RWPE2 (cell line): ENCODE measurements around the gene MDM4.
A peak's percentile ranks its signal among the peaks of the same experiment; 100 is the strongest.

Source experiments
- ATAC-seq: fragments of 200-7000 bp; cut with Tn5 transposase; 3 replicates; pipeline ENCODE4 v1.9.1; 2021; ENCODE audit warnings: low read depth
- DNase-seq: peaks from one replicate; pipeline ENCODE4 v3.0.0-alpha.2; 2020; ENCODE audit warnings: low spot score
- H3K27ac ChIP-seq: fragments of 450-650 bp; 2 replicates; pipeline ENCODE4 v1.5.1; 2017; ENCODE audit warnings: mild to moderate bottlenecking; ENCODE audit not compliant: poor library complexity, severe bottlenecking
- H3K27me3 ChIP-seq: fragments of 250-450 bp; sonication (Bioruptor Pico); 2 replicates; pipeline ENCODE4 v1.5.1; 2021; ENCODE audit warnings: mild to moderate bottlenecking, moderate library complexity; ENCODE audit not compliant: insufficient read depth, poor library complexity, severe bottlenecking
- H3K36me3 ChIP-seq: fragments of 250-450 bp; sonication (Bioruptor Pico); 2 replicates; pipeline ENCODE4 v1.5.1; 2020; ENCODE audit warnings: low read depth, mild to moderate bottlenecking, moderate library complexity
- H3K4me1 ChIP-seq: fragments of 250-450 bp; sonication (Bioruptor Pico); 2 replicates; pipeline ENCODE4 v1.5.1; 2021; ENCODE audit warnings: mild to moderate bottlenecking, moderate library complexity; ENCODE audit not compliant: insufficient read depth, poor library complexity, severe bottlenecking
- H3K4me3 ChIP-seq: fragments of 250-450 bp; sonication (Bioruptor Pico); 2 replicates; pipeline ENCODE4 v1.5.1; 2021; ENCODE audit warnings: mild to moderate bottlenecking, moderate library complexity; ENCODE audit not compliant: severe bottlenecking
- H3K9me3 ChIP-seq: fragments of 250-450 bp; sonication (Bioruptor Pico); 2 replicates; pipeline ENCODE4 v1.5.1; 2021; ENCODE audit warnings: mild to moderate bottlenecking, moderate library complexity; ENCODE audit not compliant: severe bottlenecking
- CTCF ChIP-seq: fragments of 450-650 bp; IDR thresholded peaks from one replicate; pipeline ENCODE4 v1.5.1; 2017; ENCODE audit warnings: mild to moderate bottlenecking, moderate library complexity; ENCODE audit not compliant: poor library complexity, severe bottlenecking

The MDM4 gene

GRCh38 chr1:204523605-204524215, 7.5 kb downstream of the MDM4 start:
- peaks cover 16% of the 10 kb centered on the region for H3K4me1 ChIP-seq
- DNase-seq (no peak), ATAC-seq (peak; percentile 48; the same call in 1 of the 3 replicates)
- H3K27me3 ChIP-seq = no peaks in the 10 kb centered on the region
- peaks cover 70% of the 10 kb centered on the region for H3K36me3 ChIP-seq
- peak overlapping the region; percentile 33 for H3K27ac ChIP-seq
- H3K9me3 ChIP-seq = peaks cover 18% of the 10 kb centered on the region
- no peak overlapping the region for H3K4me3 ChIP-seq
- TF ChIP-seq CTCF = no peak

GRCh38 chr1:204524986-204525385, 8.8 kb downstream of the MDM4 start:
- peaks cover 16% of the 10 kb centered on the region for H3K4me1 ChIP-seq
- no peak overlapping the region for H3K4me3 ChIP-seq
- peak; percentile 65 for ATAC-seq
- H3K36me3 ChIP-seq = peaks cover 74% of the 10 kb centered on the region
- H3K27me3 ChIP-seq = no peaks in the 10 kb centered on the region
- TF ChIP-seq CTCF = no peak
- peaks cover 18% of the 10 kb centered on the region for H3K9me3 ChIP-seq
- peak overlapping the region; percentile 33 for H3K27ac ChIP-seq
- no peak for DNase-seq

GRCh38 chr1:204528241-204528640, 12.0 kb downstream of the MDM4 start:
- no peak overlapping the region for H3K27ac ChIP-seq
- H3K27me3 ChIP-seq = no peaks in the 10 kb centered on the region
- peaks cover 8% of the 10 kb centered on the region for H3K9me3 ChIP-seq
- TF ChIP-seq CTCF = no peak
- H3K4me3 ChIP-seq = no peak overlapping the region
- peaks cover 16% of the 10 kb centered on the region for H3K4me1 ChIP-seq
- ATAC-seq = no peak
- H3K36me3 ChIP-seq = peaks cover 90% of the 10 kb centered on the region
- no peak for DNase-seq

DNA sequence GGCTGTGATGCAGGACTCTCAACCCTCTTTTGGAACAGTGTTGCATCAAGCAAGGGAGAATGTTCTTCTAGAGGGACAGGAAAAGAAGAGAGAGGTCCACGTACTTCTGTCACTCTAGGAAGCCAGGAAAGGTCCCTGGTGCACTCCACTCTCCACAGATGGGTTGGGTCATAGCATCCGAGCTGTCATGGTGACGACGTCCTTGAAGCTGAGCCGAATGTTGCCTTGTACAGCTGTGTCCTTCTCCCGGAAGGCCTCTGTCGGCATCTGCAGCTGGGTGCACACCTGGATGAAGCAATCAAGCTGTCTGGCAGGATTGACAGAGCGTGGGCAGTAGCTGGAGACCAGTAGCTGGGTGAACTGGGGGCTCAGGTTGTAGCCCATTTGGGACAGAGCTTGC, 12.5 kb downstream of the MDM4 start:
- Histone ChIP-seq H3K4me3 (no peak overlapping the region), H3K27ac (no peak overlapping the region), H3K36me3 (peaks cover 90% of the 10 kb centered on the region), H3K27me3 (no peaks in the 10 kb centered on the region), H3K9me3 (peaks cover 6% of the 10 kb centered on the region), H3K4me1 (peaks cover 16% of the 10 kb centered on the region)
- DNase-seq (no peak), ATAC-seq (no peak)
- no peak for TF ChIP-seq CTCF

- TF ChIP-seq CTCF = no peak
- Histone ChIP-seq H3K27ac (no peak overlapping the region), H3K4me1 (peaks cover 8% of the 10 kb centered on the region), H3K36me3 (peaks cover 89% of the 10 kb centered on the region), H3K9me3 (no peaks in the 10 kb centered on the region), H3K4me3 (no peak overlapping the region), H3K27me3 (no peaks in the 10 kb centered on the region)
- ATAC-seq (no peak), DNase-seq (no peak)
Observed at GRCh38 chr1:204529371-204529895, 13.2 kb downstream of the MDM4 start.
